Activated CD4-positive, alpha-beta T cell treated with anti-CD3 and anti-CD28 coated beads, Interleukin-2, amount 50 U/mL, for 1 hour (primary cell): ENCODE results near the gene GCNT2.
"Not testable (repeated sequence)": the region's sequence is repeated elsewhere in the genome, so short reads cannot be mapped to it uniquely, and the experiment has no call there.

Source experiments
- DNase-seq: peaks from one replicate; pipeline ENCODE4 v3.0.0-alpha.2; 2020

The GCNT2 gene

DNA sequence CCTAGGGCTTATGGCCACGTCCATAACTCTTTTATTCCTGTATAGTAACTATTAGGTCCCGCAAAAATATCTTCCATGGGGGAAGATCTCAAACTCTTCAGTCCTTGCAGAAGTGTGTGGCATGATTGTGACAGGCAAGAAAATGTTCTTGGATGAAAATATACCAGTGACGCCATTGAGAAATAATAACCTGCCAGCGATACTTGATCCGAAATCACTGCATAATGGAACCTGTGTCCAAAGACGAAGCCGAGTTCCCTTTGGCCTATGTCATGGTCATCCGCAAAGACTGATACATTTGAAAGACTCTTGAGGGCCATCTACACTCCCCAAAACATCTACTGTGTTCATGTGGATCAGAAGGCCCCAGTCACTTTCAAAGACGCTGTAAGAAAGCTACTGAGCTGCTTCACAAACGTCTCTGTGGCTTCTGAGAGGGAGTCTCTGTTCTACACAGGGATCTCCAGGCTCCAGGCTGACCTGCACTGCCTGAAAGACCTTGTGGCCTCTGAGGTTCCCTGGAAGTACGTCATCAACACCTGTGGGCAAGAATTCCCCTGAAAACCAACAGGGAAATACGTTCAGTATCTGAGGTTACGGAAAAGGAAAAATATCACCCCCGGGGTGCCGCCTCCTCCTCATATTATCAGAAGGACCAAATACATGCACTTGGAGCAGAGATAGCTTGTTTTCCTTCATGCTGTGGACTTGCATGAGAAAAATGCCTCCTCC lies 6.9 kb upstream of the GCNT2 start:
- no peak for DNase-seq

DNA sequence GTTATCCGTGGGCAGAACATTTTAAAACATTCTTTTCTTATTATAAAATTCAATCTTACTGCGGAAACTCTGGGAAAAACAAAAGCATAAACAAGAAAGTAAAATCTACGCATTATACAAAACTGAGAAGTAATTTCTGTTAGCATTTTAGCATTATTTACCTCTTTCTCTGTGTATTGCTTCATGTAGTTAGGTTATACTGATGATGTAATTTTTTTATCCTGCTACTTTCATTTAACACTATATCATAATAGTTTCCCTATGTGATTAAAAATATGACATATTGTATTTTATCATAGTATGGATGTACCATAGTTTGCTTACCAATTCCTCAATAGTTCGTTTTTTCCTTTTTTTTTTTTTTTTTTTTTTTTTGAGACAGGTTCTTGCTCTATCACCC lies 4.2 kb upstream of the GCNT2 start:
- DNase-seq: no peak

DNA sequence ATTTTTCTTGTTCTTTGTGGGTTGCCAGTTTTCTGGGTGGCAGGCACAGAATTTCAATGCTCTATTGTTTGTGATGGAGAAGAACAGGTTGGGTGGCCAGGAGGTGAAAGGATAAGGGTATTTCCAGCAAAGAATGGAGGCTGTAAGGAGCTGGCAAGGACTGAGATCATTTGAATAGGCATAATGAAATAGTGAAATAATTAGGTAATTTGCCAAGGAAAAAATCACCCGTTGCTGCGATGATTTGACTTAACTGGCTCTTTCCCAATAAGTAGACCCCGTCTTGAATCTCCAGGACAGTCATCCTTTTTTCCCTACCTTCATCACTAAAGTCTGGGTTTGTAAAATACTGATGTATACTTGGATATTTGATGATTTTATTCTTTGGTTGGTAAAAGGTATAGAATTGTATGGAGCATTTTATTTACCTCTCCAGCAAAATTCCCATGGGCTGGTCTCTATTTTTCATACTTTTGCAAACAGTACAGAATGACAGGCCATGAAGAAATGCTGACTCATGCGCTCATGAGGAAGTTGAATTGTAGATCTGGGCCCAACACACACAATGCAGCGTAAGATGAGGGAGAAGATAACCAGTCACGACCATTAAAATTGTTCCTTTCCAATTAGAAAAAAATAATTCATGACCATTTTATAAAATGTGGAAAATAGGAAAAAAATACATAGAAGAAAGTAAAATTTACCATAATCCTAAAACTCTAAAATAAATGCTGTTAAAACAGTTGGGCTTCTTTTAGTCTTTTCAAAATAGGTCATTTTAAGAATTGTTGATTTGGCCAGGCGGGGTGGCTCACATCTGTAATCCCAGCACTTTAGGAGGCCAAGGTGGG lies 2.4 kb upstream of the GCNT2 start:
- DNase-seq: no peak

DNA sequence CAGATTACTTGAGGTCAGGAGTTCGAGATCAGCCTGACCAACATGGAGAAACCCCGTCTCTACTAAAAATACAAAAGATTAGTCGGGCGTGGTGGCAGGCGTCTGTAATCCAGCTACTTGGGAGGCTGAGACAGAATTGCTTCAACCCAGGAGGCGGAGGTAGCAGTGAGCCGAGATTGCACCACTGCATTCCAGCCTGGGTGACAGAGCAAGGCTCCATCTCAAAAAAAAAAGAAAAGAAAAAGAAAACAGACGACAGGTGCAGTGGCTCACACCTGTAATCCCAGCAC lies 1.8 kb upstream of the GCNT2 start:
- DNase-seq: not testable (repeated sequence)

DNA sequence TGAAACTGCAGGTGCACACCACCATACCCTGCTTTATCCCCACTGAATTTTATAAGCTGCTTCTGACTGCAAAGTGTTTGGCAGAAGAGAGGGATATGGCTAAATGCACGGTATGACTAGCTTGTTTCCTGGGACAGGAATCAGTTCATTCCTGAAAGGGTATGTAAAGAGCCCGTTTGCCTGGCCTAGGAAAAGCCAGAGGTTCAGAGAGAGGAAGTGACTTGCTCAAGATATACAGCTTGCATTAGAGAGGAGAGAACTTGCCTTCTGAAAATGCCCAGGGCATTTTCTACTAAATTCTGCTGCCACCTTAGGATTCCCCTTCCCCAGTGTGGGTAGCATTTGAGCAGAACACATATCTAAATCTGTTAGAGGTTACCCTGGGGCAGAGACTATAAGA lies 683 bp upstream of the GCNT2 start:
- no peak for DNase-seq

DNA sequence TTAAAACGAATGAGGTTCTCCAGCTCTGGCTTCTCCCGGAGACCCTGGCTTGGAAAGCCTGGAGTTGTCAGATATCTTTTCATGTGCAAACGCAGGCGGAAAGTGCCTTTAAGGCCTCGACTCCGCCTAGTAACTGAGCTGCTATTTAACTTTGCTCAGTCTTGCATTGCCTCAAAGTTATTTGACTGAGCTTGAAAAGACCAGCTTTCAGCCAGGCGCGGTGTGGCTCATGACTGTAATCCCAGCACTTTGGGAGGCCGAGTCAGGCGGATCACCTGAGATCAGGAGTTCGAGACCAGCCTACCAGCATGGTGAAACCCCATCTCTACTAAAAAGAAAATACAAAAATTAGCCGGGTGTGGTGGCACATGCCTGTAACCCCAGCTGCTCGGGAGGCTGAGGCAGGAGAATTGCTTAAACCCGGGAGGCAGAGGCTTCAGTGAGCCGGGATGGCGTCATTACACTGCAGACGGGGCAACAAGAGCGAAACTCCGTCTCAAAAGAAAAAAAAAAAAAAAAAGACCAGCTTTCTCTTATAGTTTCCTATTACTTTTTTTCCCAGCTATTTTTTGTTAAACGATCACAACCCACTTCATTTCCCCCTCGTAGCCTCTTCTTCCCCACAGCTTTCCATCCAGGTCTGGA lies 1.9 kb downstream of the GCNT2 start:
- DNase-seq: no peak

DNA sequence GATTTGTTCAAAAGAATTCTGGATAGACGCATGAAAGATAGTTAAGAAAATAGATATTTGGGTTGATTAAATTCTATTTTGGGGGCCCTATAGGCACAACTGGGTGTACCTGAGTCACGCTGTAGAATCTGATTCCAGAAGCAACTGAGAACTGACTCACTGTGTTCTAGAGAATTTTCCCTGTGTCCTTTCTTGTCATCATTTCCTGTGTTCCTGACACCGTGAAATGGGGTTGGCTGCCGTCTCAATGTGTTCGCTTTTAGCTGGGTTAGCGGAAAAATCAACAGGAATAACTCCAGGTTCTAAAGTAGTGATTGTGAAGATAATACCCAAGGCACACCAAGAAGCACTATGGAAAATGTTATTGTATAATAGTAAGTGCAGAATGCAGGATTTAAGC lies 5.0 kb downstream of the GCNT2 start:
- no peak for DNase-seq

DNA sequence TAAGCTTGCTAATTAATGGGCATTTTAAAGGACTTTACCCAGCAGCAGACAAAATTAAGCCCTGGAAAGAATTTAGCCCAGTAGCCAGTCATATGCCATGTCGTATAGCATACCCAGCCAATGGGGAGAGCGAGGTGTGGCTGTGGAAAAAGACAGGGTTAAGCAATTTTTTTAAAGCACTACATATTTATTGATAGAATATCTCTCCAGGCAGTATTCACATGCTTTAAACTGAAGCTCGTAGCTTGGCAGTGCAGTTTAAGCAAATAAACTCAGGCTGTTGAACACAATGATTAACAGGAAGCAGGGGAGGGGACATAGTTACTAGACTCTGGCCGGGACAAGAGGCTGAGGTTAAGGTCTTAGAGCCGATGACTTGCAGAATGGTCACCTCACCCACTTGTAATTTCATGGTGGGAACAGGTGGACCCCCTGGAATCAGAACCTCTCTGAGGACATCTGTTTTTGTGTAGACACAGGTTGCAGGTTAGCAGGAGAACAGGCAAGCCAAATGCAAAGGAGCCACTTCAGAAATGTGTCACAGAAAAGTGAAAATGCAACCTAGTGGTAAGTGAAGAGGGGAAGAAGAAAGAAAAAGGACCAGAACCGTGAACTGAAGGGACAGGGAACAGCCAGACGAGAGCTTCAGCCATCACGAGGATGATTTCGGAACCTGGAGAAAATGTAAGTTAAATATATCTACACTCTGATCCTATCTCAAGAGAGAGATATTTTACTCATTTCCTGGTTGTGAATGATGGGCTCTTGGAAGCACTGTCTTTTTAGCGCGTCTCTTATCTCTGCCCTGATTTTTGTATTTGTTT lies 7.2 kb downstream of the GCNT2 start:
- DNase-seq: no peak

DNA sequence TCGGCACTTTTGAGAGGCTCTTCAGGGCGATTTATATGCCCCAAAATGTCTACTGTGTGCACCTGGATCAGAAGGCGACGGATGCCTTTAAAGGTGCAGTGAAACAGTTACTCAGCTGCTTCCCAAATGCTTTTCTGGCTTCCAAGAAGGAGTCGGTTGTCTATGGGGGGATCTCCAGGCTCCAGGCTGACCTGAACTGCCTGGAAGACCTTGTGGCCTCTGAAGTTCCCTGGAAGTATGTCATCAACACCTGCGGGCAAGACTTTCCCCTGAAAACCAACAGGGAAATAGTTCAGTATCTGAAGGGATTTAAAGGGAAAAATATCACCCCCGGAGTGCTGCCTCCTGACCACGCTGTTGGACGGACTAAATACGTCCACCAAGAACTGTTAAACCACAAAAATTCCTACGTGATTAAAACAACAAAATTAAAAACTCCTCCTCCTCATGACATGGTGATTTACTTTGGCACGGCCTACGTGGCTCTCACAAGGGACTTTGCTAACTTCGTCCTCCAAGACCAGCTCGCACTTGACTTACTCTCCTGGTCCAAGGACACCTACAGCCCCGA lies 8.2 kb downstream of the GCNT2 start:
- DNase-seq: no peak

DNA sequence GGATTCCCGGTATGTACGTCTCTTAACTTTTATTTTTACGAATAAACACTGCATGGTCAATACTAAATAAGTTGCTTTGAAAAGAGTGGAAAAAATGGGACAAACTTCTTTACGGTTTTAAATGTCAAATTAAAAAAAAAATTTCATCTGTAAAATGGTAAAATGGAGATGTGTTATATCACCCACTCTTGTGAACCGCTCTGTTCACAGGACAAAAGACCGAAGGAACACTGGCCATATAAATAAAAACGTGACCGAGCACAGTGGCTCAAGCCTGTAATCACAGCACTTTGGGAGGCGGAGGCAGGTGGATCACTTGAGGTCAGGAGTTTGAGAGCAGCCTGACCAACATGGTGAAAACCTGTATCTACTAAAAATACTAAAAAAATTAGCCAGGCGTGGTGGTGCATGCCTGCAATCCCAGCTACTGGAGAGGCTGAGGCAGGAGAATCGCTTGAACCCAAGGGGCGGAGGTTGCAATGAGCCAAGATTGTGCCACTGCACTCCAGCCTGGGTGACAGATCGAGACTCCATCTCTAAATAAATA lies 8.8 kb downstream of the GCNT2 start:
- not testable (repeated sequence) for DNase-seq

DNA sequence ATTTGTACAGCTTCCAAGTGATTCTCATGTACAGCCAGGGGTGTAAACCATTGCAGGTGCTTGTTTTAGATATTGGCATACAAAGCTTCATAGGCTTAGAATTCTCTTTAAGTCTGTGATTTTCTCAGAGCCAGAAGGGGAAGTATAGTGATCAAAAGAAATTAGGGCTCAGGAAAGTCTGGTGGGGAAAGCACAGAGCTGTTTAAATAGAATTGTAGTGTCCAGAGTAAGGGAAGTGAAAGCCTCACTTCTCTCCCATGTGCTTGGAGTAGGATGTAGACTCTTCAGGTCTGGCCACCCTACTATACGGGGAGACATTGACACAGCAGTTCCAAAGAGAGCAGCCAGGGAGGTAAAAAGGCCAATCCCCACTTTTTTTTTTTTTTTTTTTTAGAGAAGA lies 10.4 kb downstream of the GCNT2 start:
- no peak for DNase-seq

DNA sequence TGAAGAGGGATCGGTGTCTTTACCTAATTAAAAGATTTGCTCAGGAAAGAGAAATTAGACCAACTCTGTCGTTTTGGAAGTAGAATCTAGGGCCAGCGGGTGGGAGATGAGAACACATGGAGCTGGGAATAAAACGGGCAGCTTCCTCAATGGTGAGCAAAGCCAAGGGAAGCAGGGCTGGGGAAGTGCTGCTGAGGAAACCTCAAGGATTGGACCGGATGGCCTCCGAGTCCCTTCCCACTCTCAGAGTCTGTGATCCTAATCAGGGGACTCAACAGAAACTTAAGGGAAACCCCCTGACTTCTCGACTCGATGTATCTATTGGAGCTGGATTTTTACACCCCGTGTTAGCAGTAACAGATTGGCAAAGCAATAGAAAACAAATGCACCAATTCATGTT lies 10.8 kb downstream of the GCNT2 start:
- no peak for DNase-seq

DNA sequence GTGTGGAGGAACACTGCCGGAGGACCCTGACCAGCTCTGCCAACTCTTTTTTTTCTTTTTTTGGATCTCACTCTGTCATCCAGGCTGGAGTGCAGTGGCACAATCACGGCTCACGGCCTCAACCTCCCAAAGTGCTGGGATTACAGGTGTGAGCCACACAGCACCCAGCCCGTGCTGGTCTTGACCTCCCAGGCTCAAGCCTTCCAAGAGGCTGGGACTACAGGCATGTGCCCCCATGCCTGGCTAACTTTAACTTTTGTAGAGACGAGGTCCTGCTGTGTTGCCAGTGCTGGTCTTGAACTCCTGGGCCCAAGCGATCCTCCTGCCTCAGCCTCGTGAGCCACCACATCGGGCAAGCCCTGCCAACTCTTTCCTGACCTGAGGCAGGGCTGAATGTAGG lies 11.2 kb downstream of the GCNT2 start:
- DNase-seq: no peak

DNA sequence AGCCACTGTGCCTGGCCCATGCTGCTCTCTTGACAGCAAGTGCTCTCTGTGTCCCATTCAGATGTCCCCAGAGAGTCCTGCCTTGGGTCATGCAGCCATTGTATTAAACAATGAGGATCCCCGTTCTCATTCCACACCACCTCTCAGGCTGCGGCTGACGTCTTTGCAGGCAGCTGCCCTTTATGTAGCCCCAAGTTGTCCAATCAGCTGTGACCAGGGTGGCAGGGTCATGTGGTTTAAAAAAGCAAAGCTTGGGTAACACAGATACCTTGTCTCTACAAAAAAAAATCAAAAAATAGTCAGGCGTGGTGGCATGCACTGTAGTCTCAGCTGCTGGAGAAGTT lies 13.2 kb downstream of the GCNT2 start:
- no peak for DNase-seq

DNA sequence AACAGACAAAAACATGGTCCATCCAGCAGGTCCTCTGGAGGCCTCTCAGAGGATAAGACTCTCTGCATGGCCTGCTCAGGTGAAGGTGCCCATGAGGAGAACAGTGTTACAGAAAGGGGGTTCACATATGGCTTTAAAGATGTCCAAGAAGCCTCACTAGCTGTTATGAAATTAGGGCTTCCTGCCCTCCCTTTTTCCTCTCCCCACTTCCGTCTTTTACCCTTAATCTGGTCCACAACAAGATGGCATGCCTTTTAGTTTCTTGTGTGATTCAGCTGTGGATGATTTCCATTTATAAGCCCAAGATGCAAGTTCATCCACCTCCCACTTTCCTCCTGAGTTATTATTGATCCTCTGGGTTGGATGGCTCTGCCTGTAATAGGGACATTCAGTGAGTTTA lies 14.0 kb downstream of the GCNT2 start:
- no peak for DNase-seq

DNA sequence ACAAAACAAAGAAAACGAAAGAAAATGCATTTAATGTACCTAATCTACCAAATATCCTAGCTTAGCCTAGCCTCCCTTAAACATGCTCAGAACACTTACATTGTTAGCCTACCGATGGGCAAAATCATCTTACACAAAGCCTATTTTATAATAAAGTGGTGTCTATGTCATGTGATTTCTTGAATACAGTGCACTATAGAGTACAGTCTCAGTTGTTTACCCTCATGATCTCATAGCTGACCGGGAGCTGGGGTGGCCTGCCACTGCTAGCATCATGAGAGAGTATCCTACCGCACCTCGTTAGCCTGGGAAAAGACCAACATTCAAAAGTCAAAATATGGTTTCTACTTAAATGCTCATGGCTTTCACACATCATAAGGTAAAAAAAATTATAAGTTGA lies 16.6 kb downstream of the GCNT2 start:
- no peak for DNase-seq

DNA sequence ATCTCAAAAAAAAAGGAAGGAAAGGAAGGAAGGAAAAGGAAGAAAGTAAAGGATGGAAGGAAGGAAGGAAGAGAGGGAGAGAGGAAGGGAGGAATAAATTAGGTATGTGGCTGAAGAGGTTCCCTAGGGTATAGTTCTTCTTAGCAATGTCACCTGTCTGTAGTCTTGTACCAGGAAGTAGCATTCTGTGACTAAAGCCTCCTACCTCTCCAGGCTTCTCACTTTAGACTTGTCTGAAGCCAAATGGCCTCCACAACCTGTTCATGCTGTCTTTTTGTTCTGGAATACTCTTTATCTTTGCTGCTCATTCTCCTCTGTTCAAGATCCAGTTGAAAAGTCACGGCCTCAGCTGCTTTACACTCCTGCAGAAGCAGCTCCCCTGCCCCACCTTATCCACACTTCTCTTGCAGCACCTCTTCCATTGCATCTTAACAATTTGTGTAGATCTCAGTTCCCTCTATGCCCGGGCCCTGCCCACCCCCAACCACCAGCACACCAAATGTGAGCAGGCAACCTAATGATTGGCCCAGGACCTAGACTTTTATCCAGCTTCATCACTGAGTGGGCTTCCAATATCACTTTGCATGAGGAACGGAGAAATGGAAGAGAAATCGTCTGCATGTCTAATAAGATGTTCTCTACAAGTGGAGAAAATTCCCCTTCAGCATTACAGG lies 19.1 kb downstream of the GCNT2 start:
- no peak for DNase-seq

DNA sequence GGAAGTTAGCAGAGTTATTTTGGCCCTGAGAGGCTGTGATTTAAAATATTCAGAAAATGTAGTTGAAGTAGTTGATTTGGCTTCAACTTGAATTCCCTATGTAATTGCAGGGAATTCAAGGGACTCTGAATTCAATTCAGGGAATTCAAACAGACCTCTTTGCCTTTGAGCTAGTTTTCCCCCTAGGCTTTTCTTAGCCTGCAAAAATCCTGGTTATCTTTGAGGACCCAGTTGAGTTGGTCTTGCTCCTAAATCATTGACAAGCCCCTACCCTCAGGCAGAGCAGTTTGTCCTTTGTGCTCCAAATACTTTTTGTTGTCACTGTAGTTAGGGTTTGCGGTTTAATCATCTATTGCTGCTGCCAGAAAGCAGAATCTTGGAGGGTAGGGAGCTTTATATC lies 20.4 kb downstream of the GCNT2 start:
- no peak for DNase-seq

DNA sequence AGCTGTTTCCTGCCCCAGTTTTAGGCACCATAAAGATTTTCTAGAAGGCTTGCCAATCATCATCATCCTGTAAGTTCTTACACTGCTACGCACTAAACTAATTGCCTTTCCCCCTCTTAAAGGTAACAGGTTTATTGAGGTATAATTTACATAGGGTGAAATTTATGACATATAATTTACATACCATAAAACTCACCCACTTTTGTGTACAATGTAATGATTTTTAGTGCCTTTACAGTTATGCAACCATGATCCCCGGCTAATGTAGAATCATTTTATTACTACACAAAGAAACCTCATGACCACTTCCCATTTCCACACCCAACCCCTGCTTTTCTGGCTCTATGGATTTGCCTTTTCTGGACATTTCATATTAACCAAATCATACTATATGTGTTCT lies 21.1 kb downstream of the GCNT2 start:
- DNase-seq: no peak

DNA sequence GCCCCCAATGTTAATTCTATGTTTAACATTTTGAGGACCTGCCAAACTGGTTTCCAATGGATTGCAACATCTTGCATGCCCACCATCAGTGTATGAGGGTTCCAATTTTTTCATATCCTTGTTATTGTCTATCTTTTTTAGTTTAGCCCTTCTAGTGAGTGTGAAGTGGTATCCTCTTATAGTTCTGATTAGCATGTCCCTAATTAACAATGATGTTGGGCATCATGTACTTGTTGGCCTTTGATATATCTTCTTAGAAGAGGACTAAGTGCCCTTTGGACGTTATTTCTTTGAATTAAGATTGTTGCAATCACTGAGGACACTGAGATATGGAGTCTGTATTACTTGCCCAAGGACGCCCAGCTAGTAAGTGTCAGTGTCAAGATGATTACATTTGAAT lies 22.3 kb downstream of the GCNT2 start:
- DNase-seq: no peak

DNA sequence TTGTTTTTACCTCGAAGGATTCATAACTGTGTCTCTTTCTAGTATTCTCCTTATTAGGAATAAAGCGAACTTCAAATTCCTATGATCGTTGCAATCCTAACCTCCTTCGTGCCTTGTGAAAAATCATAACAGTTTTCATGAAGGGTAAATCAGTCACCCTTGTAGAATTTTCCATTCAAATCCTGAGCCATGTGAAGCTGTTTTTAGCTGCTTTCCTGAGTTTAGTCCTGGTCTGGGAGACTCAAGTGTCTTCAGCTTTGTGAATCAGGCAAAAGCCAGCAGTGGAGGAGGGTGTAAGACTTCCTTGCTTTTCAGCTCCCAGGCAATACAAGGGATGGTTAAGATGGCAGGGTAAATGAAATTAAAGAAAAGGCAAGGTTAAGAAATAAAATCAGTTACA lies 24.3 kb downstream of the GCNT2 start:
- no peak for DNase-seq

DNA sequence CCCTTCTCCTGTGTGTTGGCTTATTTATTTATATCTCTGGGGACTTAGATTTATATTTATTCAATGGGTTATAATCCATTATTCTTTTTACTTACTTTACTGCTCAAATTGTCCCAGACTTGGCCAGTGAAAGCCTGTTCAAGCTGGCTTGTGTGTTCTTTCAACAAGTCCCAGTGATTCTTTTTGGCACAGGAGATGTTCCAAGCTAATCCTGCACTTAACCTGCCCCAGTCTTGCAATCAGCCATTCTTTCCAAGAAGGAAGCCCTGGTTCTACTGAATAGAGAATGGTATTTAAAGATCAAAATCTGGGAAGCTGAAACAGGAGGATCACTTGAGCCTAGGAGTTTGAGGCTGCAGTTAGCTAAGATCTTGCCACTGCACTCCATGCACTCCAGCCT lies 26.7 kb downstream of the GCNT2 start:
- no peak for DNase-seq
